ENCODE results near the gene C3orf33.
"Not testable (repeated sequence)": the region's sequence is repeated elsewhere in the genome, so short reads cannot be mapped to it uniquely, and the experiment has no call there.

Gene C3orf33

GRCh38 chr3:155805802-155806618 is at the start of gene C3orf33:
C3orf33 (minus strand) TSS chr3:155806278; CDS start chr3:155806252, 26 bp downstream.
- DNase-seq, result peak; percentile 74 to 78

DNA sequence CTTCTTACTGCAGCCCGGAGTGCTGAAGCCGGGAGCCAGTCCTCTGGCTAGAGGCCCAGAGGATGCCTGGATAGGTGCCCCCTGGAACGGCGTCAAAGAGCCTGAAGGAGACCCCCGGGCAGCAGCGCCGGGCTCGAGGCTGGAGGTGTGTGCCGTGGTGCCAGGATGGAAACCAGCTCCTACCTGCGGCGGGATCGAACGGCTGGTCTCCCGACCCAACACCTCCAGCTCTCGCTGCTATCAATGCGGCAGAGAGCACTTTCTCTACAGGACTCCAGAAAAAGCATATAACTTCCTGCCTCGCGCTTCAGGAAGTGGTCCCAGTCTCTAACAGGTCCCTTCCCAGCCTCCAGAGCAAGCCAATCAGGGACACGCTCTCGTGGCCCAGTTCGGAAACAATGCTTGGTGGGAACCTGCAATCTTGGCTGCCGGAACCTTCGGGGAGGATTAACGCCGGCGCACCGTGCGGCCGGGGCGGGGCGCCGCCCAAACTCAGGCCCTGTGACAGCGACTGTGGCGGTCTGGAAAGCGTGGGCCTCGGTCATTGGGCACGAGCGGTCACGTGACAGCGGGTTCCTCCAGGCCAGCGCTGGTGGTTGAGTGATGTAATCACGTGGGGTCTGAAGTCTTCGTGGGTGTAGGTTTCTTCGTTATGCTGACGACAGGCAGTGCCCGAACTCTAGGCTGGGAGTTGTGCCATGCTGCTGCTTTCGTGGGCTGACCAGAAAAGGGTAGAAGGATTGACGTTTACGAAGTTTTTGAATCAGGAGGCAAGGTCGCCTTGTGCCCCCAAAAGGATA is 48.3 kb upstream of the C3orf33 start, which contains the start of gene SLC33A1:
Gene SLC33A1, minus strand, starts transcription at position 287 of the 800 bp plus-strand sequence. CDS start 430 bp downstream, outside the sequence.
- DNase-seq, result peak; percentile 98 to 99

DNA sequence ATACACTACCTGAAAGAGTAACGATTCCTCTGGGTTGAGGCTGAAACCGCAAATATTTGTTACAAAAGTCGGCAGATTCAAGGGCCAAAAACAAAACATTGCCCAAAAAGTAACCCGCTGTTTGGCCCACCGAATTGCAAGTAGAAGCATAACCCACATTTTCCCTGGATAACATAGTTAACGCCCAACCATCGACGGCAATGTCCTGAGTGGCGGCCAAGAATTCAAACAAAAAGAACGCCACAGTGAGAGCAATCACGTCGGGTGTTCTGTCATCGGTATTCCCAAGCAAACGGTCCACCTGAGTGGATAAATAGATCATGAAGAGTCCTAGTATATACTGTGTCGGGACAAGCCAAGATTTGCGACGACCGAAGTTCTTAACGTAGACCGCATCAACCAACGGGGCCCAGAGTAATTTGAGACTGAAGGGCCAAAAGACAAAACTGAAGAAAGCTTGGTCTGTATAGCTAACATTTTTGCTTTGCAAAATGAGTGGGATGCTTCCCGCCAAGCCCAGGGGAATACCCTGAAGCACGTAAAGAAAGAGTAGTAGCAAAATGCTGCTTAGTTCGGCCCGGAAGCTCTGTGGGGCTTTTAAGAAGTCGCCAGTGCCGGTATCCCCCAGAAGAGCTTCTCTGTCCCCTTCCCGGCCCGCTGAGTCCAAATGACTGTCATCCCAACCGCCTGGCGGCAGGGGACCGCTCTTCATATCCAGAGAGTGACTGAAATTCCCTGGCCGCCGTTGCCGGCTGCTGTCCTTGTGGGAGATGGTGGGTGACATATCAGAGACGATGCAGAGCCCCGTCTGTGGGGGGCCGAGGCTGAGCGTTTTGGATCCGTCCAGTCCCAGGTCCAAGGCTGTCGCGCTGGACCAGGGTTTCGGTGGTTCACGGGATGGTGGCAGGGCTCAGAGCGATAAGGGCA is 47.4 kb upstream of the C3orf33 start:
- peak; percentile 14 to 27 for DNase-seq

DNA sequence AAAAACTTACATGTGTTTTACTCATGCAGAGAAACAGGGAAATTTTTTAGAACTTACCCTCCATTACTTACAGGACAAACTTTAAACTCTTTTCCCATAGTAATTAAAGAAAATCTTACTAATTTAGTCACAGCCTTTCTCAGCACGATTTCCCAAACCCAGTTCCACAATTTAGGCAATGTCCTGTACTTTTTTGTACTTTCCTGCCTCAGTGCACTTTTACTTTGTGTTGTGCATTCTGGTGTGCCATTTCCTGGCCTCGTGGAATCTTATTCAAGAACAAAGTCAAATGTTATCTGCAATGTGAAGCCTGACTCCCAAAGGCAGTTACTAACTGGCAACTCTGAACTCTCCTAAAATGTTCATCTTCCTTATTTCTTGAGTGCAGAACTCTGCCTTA is 46.3 kb upstream of the C3orf33 start:
- no peak for DNase-seq

- not testable (repeated sequence) for DNase-seq
Observed at GRCh38 chr3:155849404-155849803, 43.3 kb upstream of the C3orf33 start.

GRCh38 chr3:155847993-155848392 is 41.9 kb upstream of the C3orf33 start:
- DNase-seq, result no peak

- DNase-seq, result no peak
Observed at GRCh38 chr3:155846119-155846518, 40.0 kb upstream of the C3orf33 start.

DNA sequence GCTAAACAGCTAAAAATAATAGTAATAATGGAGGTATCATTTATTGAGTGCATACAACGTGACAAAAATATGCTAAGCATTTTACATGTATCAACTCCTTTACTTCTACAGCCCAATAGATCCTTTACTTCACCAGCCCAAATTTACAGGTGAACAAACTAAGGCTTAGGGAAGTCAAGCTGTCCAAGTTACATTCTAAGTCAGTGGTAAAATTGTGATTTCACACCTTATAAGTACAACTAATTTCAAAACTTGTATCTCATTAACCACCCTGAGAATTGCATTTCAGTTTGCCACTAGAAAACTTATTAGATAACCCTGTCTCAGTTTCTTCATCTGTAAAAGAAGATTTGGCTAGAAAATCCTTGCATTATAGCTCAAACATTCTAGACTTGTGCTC is 37.5 kb upstream of the C3orf33 start:
- DNase-seq, result no peak

DNA sequence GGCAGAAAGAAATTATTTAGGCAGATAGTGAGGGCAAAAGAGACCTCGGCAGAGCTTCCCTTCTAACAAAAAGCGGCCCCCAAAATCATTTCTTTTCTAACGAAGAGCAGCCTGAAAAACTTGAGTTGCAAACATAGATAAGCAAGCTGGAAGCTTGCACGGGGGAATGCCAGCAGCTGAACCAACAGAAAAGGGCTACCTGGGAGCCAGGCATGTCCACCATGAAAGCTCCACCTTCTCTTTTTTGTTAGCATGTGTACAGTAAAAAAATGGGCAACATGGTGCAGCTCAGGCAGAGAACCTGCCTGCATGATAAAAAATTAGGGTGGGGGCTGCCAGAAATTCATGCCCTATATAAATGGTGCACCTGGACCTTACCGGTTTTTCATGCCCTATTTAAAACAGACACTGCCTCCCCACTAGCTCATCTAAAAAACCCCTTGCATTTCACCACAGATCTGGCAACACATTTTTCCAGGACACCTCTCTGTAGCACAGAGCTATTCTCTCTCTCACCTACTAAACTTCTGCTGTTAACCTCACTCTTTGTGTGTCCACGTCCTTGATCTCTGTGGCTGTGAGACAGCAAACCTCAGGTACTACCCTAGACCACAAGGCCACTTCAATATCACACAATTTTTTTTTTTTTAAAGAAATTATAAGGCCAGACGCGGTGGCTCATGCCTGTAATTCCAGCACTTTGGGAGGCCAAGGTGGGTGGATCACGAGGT is 29.4 kb upstream of the C3orf33 start:
- no peak for DNase-seq

GRCh38 chr3:155828490-155829098 is 22.5 kb upstream of the C3orf33 start:
- DNase-seq, result not testable (repeated sequence)

DNA sequence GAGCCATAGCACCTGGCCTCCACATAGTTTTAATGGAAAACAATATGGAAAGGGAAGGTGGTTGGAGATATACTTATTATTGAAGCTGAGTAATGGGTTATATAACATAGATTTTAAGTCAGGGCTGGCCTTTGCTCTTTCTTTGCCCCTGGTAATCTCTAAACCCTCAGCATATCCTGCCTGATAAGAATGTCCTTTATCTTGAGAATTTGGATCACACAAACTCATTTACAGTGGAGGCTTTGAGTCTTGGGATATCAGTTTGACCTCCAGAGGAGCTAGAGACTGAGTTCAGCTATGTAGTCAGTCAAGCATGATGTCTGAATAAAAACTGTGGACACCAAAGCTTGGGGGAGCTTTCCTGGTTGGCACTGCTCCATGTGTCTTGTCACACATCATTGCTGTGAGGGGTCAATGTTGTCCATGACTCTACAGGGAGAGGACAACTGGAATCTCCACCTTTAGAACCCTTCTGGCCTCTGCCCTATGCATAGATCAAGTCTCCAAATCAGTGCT is 9.0 kb upstream of the C3orf33 start:
- DNase-seq, result no peak

GRCh38 chr3:155813224-155813623 is 7.1 kb upstream of the C3orf33 start:
- DNase-seq, result not testable (repeated sequence)

GRCh38 chr3:155809181-155809580 is 3.1 kb upstream of the C3orf33 start:
- no peak for DNase-seq

DNA sequence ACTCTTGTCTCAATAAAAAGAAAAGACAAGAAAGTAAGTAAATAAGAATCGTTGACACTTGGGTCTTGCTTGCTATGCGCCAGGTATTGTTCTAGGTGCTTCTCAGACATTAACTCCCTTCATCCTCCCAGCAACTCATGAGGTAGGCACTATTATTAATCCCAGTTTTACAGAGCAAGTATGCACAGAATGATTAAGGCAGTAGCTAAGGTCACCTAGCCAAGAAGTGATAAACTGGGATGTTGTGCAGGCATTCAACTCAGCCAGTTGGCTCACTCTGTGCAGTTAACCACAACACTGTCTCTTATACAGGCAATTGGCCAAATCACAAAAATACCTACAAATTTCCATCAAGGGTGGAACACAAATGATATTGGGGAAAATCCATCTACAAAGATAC is 1.7 kb upstream of the C3orf33 start:
- DNase-seq, result no peak

DNA sequence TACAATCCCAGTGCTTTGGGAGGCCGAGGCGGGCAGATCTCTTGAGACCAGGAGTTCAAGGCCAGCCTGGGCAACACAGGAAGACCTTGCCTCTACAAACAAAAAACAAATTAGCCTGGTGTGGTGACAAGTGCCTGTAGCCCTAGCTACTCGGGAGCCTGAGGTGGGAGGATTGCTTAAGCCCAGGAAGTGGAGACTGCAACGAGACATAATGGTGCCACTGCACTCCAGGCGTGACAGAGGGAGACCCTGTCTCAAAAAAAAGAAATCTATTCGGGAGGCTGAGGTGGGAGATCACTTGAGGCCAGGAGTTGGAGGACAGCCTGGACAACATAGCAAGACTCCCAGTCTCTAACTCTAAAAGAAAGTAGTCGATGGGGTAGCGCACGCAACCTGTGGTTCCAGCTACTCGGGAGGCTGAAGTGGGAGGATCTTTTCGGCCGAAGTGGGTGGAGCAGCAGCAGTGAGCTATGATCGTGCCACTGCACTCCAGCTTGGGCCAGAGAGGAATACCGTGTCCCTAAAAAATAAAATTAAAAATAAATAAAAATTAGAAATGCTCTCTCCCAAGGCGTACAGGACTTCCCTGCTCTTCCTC is 775 bp downstream of the C3orf33 start:
- peak in 1 of 2 donors; percentile 16 for DNase-seq

GRCh38 chr3:155804323-155804722 is 1.8 kb downstream of the C3orf33 start:
- DNase-seq, result no peak

- no peak for DNase-seq
Observed at GRCh38 chr3:155792532-155792931, 13.5 kb downstream of the C3orf33 start.

DNA sequence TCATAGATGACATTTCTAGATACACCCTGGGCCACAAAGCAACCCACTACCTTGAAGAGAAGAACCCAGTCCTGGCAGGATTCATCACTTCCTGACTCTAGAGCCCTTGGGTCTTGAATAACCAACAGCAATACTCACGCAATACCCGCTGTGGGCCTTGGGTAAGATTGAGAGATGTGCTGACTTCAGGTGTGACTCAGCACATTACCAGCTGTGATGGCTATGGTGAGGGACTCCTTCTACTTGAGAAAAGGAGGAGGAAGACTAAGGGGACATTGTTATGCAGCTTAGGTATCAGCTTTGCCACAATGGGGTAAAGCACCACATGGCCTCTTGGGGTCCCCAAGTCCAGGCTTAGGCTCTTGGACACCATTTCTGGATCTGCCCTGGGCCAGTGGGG is 14.9 kb downstream of the C3orf33 start:
- DNase-seq, result no peak

DNA sequence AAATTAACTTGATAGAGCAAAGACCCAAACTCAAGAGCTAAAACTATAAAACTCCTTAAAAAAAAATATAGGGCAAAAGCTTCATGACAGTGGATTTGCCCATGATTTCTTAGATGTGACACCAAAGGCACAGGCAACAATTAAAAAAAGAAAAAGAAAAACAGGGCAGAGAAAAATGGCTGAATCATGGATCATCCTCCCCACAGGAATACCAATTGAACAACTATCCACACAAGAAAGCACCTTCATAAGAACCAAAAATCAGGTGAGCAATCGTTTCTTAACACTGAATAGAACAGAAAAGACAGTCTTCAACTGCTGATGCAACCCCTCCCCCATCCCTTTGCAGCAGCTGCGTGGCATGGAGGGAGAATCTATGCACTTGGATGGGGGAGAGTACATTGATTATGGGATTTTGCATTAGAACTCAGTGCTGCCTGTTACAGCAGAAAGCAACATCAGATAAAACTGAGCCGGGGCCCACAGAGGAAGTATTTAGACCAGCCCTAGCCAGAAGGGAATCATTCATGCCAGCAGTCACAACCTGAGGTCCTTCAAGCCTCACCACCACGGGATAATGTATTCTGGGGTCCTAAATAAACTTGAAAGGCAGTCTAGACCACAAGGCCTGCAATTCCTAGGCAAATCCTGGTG is 15.7 kb downstream of the C3orf33 start:
- DNase-seq, result no peak

DNA sequence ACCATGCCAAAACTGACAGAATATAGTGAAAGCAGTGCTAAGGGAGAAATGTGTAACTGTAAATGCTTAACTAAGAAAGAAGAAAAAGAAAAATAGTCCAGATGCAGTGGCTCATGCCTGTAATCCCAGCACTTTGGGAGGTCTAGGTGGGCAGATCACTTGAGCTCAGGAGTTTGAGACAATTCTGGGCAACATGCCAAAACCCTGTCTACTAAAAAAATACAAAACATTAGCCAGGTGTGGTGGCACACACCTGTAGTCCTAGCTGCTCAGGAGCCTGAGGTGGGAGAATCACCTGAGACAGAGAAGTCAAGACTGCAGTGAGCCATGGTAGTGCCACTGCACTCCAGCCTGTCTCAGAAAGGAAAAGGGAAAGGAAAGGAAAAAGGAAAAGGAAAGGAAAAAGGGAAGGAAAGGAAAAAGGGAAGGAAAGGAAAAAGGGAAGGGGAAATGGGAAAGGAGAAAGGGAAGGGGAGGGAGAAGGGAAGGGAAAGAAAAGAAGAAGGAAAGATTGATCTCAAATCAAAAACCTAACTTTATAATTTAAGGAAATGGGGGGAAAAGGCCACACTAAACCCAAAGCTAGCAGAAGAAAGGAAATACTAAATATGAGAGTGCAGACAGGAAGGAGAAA is 20.3 kb downstream of the C3orf33 start:
- DNase-seq, result no peak
